ENCODE data around the gene PHIP.

DNA sequence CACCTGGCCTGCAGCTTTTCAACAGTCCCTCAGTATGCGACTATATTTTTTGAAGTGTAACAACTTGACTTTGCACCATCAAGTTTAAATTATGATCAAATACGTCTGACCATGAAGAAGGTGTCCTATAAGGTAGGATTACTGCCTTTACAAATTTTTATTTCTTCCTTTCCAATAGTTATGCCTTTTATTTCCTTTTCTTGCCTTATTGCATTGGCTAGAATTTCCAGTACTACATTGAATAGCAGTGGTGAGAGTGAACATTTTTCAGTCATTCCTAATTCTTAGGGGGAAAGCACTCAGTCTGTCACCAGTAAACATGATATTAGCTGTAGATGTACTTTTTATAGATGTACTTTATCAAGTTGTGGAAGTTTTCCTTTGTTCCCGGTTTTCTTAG is 129.3 kb downstream of the PHIP start:
- TF ChIP-seq, protein P1, sequence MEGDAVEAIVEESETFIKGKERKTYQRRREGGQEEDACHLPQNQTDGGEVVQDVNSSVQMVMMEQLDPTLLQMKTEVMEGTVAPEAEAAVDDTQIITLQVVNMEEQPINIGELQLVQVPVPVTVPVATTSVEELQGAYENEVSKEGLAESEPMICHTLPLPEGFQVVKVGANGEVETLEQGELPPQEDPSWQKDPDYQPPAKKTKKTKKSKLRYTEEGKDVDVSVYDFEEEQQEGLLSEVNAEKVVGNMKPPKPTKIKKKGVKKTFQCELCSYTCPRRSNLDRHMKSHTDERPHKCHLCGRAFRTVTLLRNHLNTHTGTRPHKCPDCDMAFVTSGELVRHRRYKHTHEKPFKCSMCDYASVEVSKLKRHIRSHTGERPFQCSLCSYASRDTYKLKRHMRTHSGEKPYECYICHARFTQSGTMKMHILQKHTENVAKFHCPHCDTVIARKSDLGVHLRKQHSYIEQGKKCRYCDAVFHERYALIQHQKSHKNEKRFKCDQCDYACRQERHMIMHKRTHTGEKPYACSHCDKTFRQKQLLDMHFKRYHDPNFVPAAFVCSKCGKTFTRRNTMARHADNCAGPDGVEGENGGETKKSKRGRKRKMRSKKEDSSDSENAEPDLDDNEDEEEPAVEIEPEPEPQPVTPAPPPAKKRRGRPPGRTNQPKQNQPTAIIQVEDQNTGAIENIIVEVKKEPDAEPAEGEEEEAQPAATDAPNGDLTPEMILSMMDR (conservative IDR thresholded peaks at IDR 0.05; ENCODE audit: low read depth, low read length) = no peak
- no peak for TF ChIP-seq EZH2 (IDR thresholded peaks at IDR 0.05; ENCODE audit: low read length, unreplicated experiment)
- TF ChIP-seq EZH2phosphoT487 (IDR thresholded peaks at IDR 0.05; ENCODE audit: borderline replicate concordance, low read length) = no peak

All from PC-3 (cell line).